Measurements from ENCODE around the gene PAK3. TPM values are rescaled to one million over a fixed set of nuclear protein-coding genes. Genes with fewer than 3 reads are reported as not detected.

PAK3 gene
- polyA plus RNA-seq (2013, experiment 1 of 4) = 5.1 TPM
- 4.9 TPM for polyA plus RNA-seq (2013, experiment 2 of 4)
- 4.1 TPM for polyA plus RNA-seq (2013, experiment 3 of 4)
- 5.1 TPM for polyA plus RNA-seq (2013, experiment 4 of 4)

DNA sequence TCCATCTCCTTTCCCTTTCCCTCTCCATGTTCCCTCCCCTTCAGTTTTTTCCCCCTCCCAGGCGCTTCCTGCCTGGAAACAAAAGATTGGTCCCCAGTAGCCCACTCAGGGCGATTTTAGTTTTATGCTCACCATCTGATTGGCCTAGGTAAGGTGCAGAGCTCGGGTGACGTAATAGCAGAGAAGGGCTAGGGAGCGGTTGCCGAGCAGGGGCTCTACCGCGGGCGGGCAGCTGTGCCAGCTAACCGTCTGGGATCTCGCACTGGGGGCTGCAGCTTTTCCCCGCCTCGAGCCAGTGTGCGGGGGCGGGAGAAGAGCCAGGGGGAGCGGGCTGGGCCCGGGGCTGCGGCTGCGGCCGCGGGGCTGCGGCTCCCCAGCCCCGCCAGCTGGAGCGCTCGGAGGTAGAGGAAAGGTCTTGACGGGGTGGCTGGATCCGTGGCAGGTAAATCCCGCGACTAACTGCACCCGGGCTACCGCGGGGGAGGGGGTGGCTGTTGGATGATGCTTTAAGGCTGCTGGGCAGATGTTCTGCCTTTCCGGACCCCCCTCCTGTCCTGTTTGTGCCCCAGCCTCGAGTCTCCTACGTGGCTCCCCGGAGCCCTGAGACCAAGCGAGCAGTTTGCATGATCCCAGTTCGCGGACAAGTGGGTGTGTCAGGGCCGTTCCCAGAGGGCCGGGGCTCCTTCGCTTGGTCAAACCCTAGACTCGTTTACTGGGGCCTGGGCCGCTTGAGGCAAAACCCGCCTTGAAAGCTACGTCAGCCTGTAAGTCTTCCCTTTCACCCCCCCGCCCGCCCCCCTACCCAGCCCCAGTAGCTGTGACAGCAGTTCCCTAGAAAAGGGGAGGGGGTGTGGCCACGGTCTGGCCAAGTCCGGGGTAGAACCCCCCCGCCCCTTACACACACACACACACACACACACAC lies at the start of gene PAK3:
Gene PAK3, plus strand, starts transcription at position 218 of the 922 bp plus-strand sequence. CDS start 26,913 bp downstream, outside the sequence.
- peak within 1 kb of the TSS; percentile 46 for H3K4me3 ChIP-seq (ENCODE audit: insufficient read depth, low read depth, low read length)
- H3K9me3 ChIP-seq (ENCODE audit: control insufficient read depth, low read length) = no peaks in the 10 kb centered on the region
- no peaks in the 10 kb centered on the region for H3K4me1 ChIP-seq (ENCODE audit: control insufficient read depth, insufficient read depth, low read length)
- no peaks in the 10 kb centered on the region for H3K36me3 ChIP-seq (ENCODE audit: control insufficient read depth, insufficient read depth, low read length)
- H3K27me3 ChIP-seq (ENCODE audit: control insufficient read depth, insufficient read depth, low read length, poor library complexity, severe bottlenecking) = peaks cover 3% of the 10 kb centered on the region
- WGBS, 2 experiments = 0 to 1% methylated on average over 42 to 45 of the region's 51 CpGs
- H3K27ac ChIP-seq (ENCODE audit: insufficient read depth, low read depth, low read length, poor library complexity, severe bottlenecking) = no peak within 1 kb of the TSS

GRCh38 chrX:111047575-111047974 lies 48.4 kb upstream of the PAK3 start:
- Histone ChIP-seq H3K4me3 (ENCODE audit: insufficient read depth, low read depth, low read length) (no peak overlapping the region), H3K27me3 (ENCODE audit: control insufficient read depth, insufficient read depth, low read length, poor library complexity, severe bottlenecking) (no peaks in the 10 kb centered on the region), H3K4me1 (ENCODE audit: control insufficient read depth, insufficient read depth, low read length) (no peaks in the 10 kb centered on the region), H3K36me3 (ENCODE audit: control insufficient read depth, insufficient read depth, low read length) (no peaks in the 10 kb centered on the region), H3K27ac (ENCODE audit: insufficient read depth, low read depth, low read length, poor library complexity, severe bottlenecking) (no peak overlapping the region), H3K9me3 (ENCODE audit: control insufficient read depth, low read length) (no peaks in the 10 kb centered on the region)
- 93% methylated on average over 4 of the region's 4 CpGs for WGBS, 2 experiments

DNA sequence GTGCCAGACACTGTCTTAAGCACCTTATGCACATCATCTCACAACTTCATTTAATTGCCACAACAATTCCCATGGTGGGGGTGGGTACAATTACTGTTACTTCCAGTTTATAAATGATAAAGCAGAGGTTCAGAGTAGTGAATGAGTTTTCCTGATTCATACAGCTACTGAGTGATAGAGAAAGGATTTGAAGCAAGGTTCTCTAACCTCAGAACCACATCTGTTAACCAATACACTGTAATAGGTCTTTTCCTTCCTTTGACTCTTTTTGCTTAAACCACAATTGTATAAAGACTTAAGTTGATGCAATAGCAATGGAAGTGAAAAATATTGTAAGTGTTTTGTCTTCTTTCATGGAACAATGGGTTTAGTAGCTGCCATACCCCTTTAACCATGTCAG lies 43.5 kb upstream of the PAK3 start:
- Histone ChIP-seq H3K4me3 (ENCODE audit: insufficient read depth, low read depth, low read length) (no peak overlapping the region), H3K36me3 (ENCODE audit: control insufficient read depth, insufficient read depth, low read length) (no peaks in the 10 kb centered on the region), H3K27me3 (ENCODE audit: control insufficient read depth, insufficient read depth, low read length, poor library complexity, severe bottlenecking) (no peaks in the 10 kb centered on the region), H3K4me1 (ENCODE audit: control insufficient read depth, insufficient read depth, low read length) (no peaks in the 10 kb centered on the region), H3K9me3 (ENCODE audit: control insufficient read depth, low read length) (no peaks in the 10 kb centered on the region), H3K27ac (ENCODE audit: insufficient read depth, low read depth, low read length, poor library complexity, severe bottlenecking) (no peak overlapping the region)

DNA sequence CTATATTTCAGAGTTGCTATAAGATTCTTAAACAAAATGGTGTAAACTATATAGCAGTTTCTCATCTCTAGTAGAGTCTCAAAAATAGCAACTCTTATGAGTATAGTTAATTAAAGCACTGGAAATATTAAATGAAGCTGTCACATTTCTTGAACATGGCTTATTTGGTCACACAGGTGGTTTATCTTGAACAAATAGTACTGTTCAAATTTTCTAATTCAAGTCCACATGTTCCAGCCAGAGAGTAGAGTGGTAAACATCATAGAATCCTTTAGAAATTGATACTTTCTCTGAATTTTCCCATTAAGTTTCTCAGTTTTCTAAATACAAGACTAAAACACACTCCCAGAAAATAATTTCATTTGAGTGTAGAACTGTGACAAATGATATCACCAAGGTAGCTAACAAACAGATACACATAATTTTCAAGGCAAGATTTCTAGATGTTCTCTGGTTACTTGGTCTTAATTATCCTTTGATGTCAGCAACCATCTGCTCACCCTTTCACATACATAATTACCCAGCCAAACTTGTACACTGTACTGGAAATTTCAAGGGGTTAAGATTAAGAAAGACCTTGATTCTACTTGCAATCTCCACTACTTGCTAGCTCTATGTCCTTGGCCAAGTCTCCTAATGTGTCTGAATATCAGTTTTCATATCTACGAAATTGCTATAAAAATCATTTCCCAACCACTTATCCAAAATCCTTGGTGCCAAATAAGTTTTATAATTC lies 24.3 kb upstream of the PAK3 start:
- Histone ChIP-seq H3K36me3 (ENCODE audit: control insufficient read depth, insufficient read depth, low read length) (no peaks in the 10 kb centered on the region), H3K27me3 (ENCODE audit: control insufficient read depth, insufficient read depth, low read length, poor library complexity, severe bottlenecking) (no peaks in the 10 kb centered on the region), H3K4me1 (ENCODE audit: control insufficient read depth, insufficient read depth, low read length) (no peaks in the 10 kb centered on the region), H3K4me3 (ENCODE audit: insufficient read depth, low read depth, low read length) (no peak overlapping the region), H3K27ac (ENCODE audit: insufficient read depth, low read depth, low read length, poor library complexity, severe bottlenecking) (no peak overlapping the region), H3K9me3 (ENCODE audit: control insufficient read depth, low read length) (no peaks in the 10 kb centered on the region)
- 100% methylated on average over 1 of the region's 1 CpG; no CpG with 5 or more reads in 1 of the 2 experiments for WGBS, 2 experiments

DNA sequence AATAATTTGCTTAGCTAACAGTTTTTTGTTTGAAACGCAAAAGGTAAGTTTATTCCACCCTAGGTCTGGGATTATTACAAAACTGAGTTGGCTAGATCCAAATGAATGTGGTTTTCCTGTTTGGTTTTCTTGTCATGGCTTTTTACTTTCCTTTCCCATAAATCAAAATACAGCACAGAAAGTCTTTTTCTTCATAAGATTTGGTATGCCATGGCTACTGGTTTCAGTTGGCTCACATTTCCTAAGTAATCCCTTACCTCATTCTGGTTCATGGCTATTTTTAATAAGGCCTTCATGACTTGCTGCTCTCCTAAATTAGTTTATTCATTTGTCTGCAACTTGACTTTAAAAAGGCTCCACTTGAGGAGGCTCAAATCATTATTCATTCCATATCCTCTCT lies 12.9 kb upstream of the PAK3 start:
- WGBS, 2 experiments = 83% methylated on average over 1 of the region's 1 CpG; no CpG with 5 or more reads in 1 of the 2 experiments
- Histone ChIP-seq H3K4me3 (ENCODE audit: insufficient read depth, low read depth, low read length) (no peak overlapping the region), H3K4me1 (ENCODE audit: control insufficient read depth, insufficient read depth, low read length) (peaks cover 8% of the 10 kb centered on the region), H3K36me3 (ENCODE audit: control insufficient read depth, insufficient read depth, low read length) (no peaks in the 10 kb centered on the region), H3K9me3 (ENCODE audit: control insufficient read depth, low read length) (no peaks in the 10 kb centered on the region), H3K27ac (ENCODE audit: insufficient read depth, low read depth, low read length, poor library complexity, severe bottlenecking) (no peak overlapping the region), H3K27me3 (ENCODE audit: control insufficient read depth, insufficient read depth, low read length, poor library complexity, severe bottlenecking) (no peaks in the 10 kb centered on the region)

GRCh38 chrX:111086591-111087006 lies 9.4 kb upstream of the PAK3 start:
- Histone ChIP-seq H3K36me3 (ENCODE audit: control insufficient read depth, insufficient read depth, low read length) (no peaks in the 10 kb centered on the region), H3K9me3 (ENCODE audit: control insufficient read depth, low read length) (no peaks in the 10 kb centered on the region), H3K27me3 (ENCODE audit: control insufficient read depth, insufficient read depth, low read length, poor library complexity, severe bottlenecking) (no peaks in the 10 kb centered on the region), H3K27ac (ENCODE audit: insufficient read depth, low read depth, low read length, poor library complexity, severe bottlenecking) (no peak overlapping the region), H3K4me1 (ENCODE audit: control insufficient read depth, insufficient read depth, low read length) (peaks cover 8% of the 10 kb centered on the region), H3K4me3 (ENCODE audit: insufficient read depth, low read depth, low read length) (no peak overlapping the region)
- 3 to 5% methylated on average over 3 to 6 of the region's 6 CpGs for WGBS, 2 experiments

- Histone ChIP-seq H3K4me1 (ENCODE audit: control insufficient read depth, insufficient read depth, low read length) (peaks cover 8% of the 10 kb centered on the region), H3K27me3 (ENCODE audit: control insufficient read depth, insufficient read depth, low read length, poor library complexity, severe bottlenecking) (no peaks in the 10 kb centered on the region), H3K4me3 (ENCODE audit: insufficient read depth, low read depth, low read length) (no peak overlapping the region), H3K36me3 (ENCODE audit: control insufficient read depth, insufficient read depth, low read length) (no peaks in the 10 kb centered on the region), H3K9me3 (ENCODE audit: control insufficient read depth, low read length) (no peaks in the 10 kb centered on the region), H3K27ac (ENCODE audit: insufficient read depth, low read depth, low read length, poor library complexity, severe bottlenecking) (no peak overlapping the region)
- WGBS, 2 experiments = 92 to 95% methylated on average over 2 to 3 of the region's 3 CpGs
Observed at GRCh38 chrX:111088628-111089027, 7.4 kb upstream of the PAK3 start.

DNA sequence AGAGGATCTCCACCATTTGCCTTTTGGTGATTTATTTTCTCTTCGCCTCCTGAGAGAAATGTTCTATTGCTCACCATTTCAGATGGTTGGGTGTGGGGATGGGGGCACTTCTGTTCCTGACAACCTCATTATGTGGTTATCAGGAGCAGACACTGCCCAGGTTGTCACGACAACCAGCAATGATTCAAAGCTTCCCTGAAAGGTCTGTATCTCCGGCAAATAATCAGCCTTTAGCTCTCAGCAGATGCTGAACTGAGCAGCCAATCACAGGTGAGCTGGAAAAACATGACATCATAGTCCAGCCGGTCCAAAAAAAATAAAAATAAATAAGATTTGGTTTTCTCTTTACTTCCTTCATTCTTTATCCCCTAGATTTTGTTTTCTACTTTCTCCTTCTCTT lies 5.5 kb upstream of the PAK3 start:
- 90 to 93% methylated on average over 3 to 4 of the region's 4 CpGs for WGBS, 2 experiments
- Histone ChIP-seq H3K4me1 (ENCODE audit: control insufficient read depth, insufficient read depth, low read length) (peaks cover 7% of the 10 kb centered on the region), H3K27ac (ENCODE audit: insufficient read depth, low read depth, low read length, poor library complexity, severe bottlenecking) (no peak overlapping the region), H3K27me3 (ENCODE audit: control insufficient read depth, insufficient read depth, low read length, poor library complexity, severe bottlenecking) (peaks cover 3% of the 10 kb centered on the region), H3K9me3 (ENCODE audit: control insufficient read depth, low read length) (no peaks in the 10 kb centered on the region), H3K36me3 (ENCODE audit: control insufficient read depth, insufficient read depth, low read length) (no peaks in the 10 kb centered on the region), H3K4me3 (ENCODE audit: insufficient read depth, low read depth, low read length) (no peak overlapping the region)

DNA sequence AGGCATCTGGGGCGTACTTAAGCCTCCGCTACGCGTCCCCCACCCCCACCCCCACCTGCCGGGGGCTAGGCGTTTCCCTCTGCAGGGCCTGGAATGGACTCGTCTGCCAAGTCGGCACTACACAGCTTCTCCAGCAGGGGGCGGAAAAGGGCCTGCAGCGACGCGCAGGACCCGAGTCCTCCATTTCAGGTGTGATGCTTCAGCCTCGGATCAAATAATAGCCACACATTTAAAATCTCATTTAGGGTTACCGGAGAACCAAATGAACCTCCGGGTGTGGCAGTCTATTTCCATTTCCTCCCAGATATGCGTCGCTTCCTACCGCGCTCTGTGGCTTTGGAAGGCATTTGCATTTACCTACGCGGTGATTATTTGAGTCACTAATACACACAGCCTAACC lies 2.9 kb downstream of the PAK3 start:
- Histone ChIP-seq H3K27ac (ENCODE audit: insufficient read depth, low read depth, low read length, poor library complexity, severe bottlenecking) (no peak overlapping the region), H3K9me3 (ENCODE audit: control insufficient read depth, low read length) (no peaks in the 10 kb centered on the region), H3K27me3 (ENCODE audit: control insufficient read depth, insufficient read depth, low read length, poor library complexity, severe bottlenecking) (peaks cover 3% of the 10 kb centered on the region), H3K4me1 (ENCODE audit: control insufficient read depth, insufficient read depth, low read length) (no peaks in the 10 kb centered on the region), H3K4me3 (ENCODE audit: insufficient read depth, low read depth, low read length) (no peak overlapping the region), H3K36me3 (ENCODE audit: control insufficient read depth, insufficient read depth, low read length) (no peaks in the 10 kb centered on the region)
- WGBS, 2 experiments = 35% methylated on average over 21 to 22 of the region's 22 CpGs

DNA sequence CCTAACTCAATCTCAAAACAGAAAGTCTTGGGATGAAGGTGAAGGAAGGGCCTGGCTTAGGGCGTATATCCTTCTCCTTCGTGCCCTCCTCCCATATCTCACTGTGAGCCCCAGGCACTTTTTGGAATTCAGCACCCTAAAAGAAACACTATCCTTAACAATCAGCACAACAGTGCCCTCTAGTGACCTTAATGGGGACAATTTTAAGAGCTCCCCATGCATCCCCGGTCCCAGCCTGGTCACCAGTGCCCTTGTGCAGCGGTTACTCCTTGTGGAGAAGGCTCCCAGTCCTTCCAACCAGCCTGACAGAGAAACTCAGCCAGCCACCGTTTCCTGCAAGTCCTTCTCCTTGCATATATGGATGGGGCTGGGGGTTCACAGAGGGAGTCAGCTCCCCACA lies 4.2 kb downstream of the PAK3 start:
- peaks cover 1% of the 10 kb centered on the region for H3K27me3 ChIP-seq (ENCODE audit: control insufficient read depth, insufficient read depth, low read length, poor library complexity, severe bottlenecking)
- H3K27ac ChIP-seq (ENCODE audit: insufficient read depth, low read depth, low read length, poor library complexity, severe bottlenecking) = no peak overlapping the region
- H3K4me3 ChIP-seq (ENCODE audit: insufficient read depth, low read depth, low read length) = no peak overlapping the region
- no peaks in the 10 kb centered on the region for H3K36me3 ChIP-seq (ENCODE audit: control insufficient read depth, insufficient read depth, low read length)
- WGBS, 2 experiments = 36 to 41% methylated on average over 5 of the region's 5 CpGs
- H3K9me3 ChIP-seq (ENCODE audit: control insufficient read depth, low read length) = no peaks in the 10 kb centered on the region
- H3K4me1 ChIP-seq (ENCODE audit: control insufficient read depth, insufficient read depth, low read length) = no peaks in the 10 kb centered on the region

Data from ectodermal cell (in vitro differentiated cells).